GM19468 (cell line): ENCODE results near the gene MDP1.
"Not testable (repeated sequence)": the region's sequence is repeated elsewhere in the genome, so short reads cannot be mapped to it uniquely, and the experiment has no call there.

Experiments used
- ATAC-seq: cut with Tn5 transposase; IDR thresholded peaks from one replicate; pipeline ENCODE4 v1.9.1; 2021; ENCODE audit warnings: mild to moderate bottlenecking, moderate library complexity, moderate number of reproducible peaks; ENCODE audit not compliant: unreplicated experiment; ENCODE audit errors: extremely low read depth

The MDP1 gene

DNA sequence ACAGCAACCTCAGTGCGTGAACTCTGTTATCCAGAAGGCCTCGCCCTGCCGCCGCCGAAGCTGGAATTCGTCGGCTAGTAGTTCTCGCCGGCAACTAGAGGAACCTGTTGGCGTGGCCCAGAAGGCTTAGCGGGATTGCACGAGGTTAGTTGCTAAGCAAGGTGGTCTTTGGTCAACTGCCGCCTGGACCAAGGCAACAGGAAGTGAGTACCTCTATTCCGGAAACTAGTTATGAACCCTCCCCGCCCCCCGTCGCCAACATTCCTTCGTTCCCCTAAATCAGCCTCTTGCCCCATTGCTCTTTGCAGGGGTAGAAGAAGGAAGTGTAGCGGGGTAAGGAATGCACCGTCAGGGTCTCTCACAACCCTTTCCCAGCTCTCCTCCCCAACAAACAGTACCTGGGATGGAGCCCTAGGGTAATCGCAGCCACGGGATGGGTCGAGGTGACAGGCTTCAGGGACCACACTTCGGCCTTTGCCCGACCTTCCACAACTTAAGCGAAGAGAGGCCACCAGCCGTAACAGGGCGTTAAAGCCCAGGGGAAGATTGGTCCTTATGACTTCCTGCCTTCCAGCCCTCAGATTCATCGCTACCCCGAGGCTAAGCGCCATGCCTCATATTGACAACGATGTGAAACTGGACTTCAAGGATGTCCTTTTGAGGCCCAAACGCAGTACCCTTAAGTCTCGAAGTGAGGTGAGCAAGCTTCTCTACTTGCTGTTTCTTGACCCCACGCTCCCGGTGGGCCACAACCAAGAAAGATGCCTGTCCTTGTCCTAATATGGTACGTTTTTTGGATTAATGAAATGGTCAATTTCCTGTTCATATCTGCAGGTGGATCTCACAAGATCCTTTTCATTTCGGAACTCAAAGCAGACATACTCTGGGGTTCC lies 17.0 kb upstream of the MDP1 start, which contains the start of gene GMPR2:
Gene GMPR2 (plus strand): TSS at position 285 of the 893 bp plus-strand sequence. CDS start 325 bp downstream, at position 610.
- peak; percentile 19 for ATAC-seq

DNA sequence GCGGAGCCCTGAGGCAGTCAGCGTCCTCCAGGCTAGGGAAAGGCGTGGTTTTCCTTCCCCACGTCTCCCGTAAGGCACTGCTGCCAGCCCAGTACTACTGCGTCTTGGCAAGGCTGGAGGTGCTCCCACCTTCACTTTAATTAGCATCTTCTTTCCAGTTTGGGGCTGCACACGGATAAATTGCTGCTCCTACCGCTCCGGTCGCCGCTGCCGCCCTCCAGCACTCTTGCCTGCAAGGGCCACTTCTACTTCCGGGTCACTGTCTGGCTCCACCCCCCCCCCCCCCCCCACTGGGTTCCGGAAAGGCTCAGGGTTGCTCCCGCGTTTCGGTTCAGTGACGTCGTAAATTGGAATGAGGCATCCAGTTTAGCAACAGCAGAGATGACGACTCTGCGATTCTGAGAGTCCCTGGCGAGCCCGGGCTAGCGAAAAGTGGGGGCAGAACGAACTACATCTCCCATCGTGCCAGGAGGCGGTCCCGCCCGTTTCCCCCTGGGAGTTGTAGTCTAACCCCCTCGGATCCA lies 16.3 kb upstream of the MDP1 start, which contains the start of gene NEDD8:
Gene NEDD8 (minus strand): TSS at position 247 of the 524 bp plus-strand sequence. CDS start 100 bp downstream, at position 147.
- ATAC-seq: peak; percentile 82

DNA sequence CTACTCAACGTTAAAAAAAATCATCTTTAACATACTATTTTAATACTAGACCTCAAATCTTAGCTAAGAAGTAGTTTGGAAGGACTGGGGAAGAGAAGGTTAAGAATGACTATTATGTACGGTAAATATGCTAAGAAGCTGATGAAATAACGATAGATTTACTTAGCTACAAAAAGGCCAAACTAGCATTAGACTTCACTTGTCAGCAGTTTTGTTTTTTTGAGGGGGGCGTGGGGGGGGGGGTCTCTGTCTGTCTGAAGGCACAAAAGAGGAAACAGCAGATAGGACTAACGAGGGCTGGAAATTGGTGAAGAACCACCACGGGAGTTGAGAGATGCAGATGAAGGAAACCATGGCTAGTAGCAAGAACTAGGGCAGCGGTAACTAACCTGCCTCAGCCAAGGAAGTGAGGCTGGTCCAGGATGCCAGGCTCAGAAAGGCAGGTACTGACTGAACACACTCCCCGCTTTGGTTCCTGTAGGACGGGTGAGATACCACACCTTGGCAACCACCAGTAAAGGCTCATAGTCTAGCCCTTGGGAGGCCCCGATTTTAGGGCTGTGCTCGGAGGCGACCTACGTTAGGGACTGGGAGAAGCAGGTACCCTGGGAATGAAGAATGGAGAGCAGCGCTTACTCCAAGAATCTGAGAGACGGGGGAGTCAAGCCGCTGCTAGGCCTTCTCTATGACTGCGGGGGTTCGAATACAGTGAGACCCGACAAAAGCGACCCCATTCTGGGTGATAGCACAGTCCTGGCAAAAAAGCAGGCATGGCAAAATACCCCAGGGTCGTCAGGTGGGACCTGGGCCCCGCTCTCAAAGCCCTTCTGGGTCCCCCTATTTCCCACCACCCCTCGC lies 15.6 kb upstream of the MDP1 start:
- no peak for ATAC-seq

DNA sequence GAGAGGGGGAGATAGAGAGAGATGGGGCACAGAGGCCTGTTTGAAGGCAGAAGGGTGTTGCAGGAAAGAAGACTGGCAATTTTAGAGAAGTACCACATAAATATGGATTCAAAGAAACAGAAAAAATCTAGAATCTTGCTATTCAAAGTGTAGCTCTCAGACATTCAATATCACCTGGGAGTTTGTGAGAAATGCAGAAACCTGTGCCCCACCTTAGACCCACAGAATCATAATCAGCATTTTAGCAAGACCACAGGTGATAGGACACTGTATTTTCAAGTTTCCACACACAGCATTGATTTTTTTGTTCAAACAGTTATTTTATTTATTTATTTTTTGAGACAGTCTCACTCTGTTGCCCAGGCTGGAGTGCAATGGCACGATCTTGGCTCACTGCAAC lies 13.0 kb upstream of the MDP1 start:
- ATAC-seq: no peak

DNA sequence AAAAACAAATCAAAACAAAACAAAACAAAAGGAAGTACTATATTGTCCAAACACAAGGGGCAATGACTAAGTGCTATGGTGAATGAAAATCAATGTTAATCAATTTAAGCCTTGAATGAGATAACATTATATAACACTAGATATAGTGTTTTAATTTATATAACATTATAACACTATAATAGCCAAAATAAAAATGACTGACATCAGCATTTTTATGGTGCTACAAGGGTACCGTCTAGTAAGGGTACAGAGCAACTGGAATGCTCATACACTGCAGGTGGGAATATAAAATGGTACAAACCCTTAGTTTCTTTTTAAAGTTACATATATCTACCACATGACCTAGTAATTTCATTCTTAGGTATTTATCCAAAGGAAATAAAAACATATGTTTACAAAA lies 10.6 kb upstream of the MDP1 start:
- ATAC-seq: no peak

DNA sequence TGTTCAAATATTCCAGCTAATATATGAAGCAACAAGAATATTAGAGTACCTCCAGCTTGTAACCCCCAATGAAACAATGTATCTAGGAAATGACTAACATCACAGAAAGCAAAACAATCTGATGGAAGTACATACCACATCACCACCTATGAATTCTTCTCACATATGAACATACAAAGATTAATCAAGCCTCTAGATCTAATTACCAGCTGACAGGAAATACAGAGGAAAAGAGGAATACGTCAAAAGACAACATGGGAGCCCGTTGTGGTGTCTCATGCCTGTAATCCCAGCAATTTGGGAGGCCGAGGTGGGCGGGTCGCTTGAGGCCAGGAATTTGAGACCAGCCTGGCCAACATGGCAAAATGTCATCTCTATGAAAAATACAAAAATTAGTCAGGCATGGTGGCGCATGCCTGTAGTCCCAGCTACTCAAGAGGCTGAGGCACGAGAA lies 8.8 kb upstream of the MDP1 start:
- no peak for ATAC-seq

DNA sequence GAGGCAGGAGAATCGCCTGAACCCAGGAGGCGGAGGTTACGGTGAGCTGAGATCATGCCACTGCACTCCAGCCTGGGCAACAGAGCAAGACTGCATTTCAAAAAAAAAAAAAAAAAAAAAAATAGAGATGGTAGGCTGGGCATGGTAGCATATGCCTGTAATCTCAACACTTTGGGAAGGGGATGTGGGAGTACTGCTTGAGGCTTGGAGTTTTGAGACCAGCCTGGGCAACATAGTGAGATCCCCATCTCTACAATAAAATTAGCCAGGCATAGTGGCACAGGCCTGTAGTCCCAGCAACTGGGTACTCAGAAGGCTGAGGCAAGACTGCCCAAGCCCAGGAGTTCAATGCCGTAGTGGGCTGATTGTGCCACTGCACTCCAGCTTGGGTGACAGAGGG lies 7.1 kb upstream of the MDP1 start:
- not testable (repeated sequence) for ATAC-seq

DNA sequence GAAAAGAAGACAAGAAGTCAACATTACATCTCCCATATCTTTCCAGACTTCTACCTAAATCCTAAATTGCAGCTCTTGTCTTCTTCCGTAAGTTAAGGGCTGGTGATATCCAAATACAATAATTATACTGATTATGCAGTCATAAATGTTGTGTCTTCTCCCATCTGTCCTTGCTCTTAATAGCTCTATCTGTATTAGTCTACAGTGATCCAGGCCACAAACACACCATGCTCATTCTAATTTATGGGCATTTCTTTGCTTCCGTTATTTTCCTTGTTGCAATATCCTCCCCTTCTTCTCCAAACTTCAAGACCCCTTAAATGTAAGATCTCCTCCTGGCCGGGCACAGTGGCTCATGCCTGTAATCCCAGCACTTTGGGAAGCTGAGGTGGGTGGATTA lies 3.7 kb upstream of the MDP1 start:
- no peak for ATAC-seq

DNA sequence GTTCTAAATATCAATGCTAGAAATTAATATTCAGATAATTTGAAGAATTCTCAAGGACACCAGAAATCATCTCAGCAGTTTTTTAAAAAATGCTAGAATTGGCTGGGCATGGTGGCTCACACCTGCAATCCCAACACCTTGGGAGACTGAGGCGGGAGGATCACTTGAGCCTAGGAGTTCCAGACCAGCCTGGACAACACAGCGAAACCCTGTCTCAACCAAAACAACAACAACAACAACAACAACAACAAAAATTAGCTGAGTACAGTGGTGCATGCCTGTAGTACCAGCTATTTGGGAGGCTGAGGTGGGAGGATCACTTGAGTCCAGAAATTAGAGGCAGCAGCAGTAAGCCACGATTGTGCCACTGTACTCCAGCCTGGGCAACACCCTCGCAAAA lies 3.2 kb upstream of the MDP1 start:
- ATAC-seq: no peak

DNA sequence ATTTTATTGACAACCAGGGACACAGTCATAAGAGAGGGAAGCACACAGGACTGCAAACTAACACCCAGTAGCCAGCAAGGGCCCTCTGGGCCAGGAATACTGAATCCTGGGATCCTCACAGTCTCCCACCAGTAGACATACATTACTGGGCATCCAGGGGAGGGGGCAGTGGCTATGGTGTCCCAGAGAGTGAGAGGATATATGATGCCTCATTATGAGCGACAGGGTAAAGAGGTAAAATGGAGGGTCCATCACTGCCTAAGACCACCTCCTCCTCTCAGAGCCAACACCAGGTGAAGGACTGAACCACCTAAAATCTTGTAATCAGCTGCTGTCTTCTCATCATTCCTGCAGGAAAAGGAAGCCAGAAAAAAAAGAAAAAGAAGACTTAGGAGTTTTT lies 1.0 kb upstream of the MDP1 start:
- not testable (repeated sequence) for ATAC-seq

DNA sequence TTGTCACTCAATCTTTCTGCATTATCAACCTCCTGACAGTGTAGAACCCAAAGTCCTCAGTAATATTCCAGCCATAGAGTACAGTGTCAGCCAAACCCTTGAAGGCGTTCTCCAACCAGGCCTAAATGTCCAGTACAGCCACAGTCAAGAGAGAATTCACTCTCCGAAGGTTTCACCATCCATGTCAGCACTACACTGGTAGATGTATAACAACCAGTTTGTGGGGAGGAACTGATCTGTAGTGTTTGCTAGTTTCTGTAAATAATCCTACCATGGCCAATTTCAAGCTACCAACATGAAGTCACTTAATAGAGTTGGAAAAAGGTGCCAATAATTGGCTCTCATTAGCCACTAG lies 456 bp upstream of the MDP1 start:
- ATAC-seq: no peak

DNA sequence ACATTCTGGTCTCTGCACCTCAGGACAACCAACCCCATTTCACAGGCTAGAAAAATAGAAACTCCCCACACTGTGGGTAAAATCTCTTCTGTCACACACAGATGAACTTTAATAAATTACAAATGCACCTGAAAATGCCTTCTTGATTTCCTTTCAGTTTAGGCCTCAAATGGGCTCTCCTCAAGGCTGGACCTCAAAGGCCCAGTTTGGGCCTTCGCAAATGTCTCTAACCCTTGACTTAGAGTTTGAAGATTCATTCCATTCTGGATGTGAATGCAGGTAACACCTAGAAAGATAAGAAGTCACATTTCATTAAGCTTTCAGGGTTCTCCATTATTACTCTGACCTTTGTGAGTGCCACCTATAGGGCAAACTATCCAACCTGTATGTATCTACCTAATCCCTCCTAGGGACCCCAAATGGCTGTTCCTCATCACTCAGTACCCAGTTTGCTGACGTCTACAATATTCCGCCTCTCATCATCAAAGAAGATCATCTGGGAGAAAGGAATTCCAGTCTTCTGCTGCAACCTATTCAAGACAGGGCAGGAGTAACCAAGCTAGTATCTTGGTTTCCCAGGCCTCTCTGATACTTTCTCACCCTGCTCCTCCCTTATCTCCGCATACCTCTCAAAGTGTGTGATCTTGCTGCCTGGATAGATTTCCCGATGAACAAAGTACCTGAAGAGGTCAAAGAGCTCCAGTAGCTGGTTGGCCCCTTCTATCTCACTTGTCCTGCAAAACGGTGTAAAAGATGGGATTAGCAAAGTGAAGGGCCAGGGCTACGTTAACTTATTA lies 1.8 kb downstream of the MDP1 start:
- no peak for ATAC-seq

DNA sequence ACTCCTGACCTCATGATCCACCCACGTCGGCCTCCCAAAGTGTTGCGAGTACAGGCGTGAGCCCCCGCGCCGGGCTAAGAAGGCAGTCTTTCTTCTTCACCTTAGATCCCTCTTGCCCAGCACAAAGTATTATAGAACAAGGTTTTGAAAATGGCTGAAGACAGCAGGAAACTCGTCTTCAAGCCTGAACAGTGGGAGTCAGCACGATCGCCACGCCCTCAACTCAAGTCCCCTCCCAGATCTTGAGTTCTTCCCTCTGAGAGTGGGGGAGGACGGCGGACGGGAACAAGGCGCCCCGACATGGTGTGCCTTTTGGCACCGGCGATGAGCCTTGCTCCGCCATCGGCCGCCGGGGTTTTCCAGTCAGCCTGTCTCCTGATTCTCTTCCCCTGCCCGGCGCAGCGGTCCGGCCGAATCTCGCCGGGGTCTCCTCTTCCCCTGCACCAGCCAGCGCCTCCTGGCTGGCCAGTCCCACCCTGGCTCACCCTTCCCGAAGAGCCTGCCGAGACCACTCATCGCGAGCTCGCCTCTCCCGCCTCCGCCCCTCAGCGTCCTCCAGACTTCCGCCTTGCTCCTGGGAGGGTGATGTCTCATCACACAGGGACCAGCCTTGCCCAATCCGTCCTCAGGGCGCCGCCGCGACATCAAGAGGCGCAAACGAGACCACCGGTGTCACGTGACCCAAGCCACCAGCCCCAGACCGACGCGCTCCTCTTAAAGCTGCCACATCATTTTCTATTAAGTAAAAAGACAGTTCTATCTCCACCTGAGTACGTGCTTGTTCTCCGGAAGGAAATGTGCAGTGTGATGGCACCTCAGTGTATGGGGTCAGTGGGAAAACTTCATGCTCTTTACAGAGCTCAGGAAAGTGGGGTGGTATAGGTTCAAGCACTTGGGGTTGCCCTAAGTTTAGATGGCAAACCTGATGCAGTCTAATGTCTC lies 2.7 kb downstream of the MDP1 start, which contains the start of gene CHMP4A:
Gene CHMP4A (minus strand): TSS at position 565 of the 942 bp plus-strand sequence. CDS start 49 bp downstream, at position 516.
- peak; percentile 70 for ATAC-seq

DNA sequence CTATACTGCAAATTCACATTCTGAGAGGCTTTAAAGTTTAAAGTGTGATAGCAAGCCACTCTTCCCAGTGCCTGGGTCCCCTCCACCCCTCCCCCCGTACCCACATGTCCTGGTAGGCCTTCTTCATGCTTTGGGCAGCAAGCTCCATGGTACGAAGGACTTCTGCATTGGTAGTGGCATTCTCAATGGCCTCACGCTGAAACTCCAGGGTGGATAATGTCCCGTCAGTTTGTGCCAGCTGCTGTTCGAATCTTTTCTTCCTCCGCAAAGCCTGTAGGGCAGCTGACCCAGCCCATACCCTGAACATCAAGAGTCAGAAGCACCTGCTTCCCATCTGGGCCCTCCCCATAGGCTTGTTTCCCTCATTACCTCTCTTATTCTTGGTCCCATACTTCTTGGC lies 4.6 kb downstream of the MDP1 start:
- no peak for ATAC-seq

DNA sequence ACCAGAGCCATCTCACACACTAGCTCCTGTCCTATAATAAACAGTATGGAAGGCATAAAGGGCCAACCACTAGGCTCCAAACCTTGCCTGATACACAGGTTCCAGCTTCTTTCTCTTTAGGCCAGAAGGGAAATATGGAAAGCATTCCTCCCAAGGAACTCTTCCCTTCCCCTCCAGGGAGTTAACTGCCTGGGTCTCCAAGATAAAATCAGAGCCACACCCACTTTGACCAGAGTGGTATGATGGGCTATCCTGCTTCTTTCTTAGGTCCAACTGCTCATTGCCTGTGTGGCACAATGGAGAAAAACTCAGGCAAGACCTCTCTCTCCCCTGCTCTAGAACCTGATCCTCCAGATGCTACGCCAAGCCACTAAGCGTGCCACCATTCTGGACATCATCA lies 8.2 kb downstream of the MDP1 start:
- no peak for ATAC-seq

DNA sequence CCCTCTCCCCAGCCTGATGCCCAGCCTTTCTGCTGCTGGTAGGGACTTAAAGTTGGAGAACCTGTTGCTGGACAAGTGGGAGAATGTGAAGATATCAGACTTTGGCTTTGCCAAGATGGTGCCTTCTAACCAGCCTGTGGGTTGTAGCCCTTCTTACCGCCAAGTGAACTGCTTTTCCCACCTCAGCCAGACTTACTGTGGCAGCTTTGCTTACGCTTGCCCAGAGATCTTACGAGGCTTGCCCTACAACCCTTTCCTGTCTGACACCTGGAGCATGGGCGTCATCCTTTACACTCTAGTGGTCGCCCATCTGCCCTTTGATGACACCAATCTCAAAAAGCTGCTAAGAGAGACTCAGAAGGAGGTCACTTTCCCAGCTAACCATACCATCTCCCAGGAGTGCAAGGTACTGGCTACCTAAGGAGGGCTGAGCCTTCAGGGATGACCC lies 8.7 kb downstream of the MDP1 start:
- ATAC-seq: no peak

DNA sequence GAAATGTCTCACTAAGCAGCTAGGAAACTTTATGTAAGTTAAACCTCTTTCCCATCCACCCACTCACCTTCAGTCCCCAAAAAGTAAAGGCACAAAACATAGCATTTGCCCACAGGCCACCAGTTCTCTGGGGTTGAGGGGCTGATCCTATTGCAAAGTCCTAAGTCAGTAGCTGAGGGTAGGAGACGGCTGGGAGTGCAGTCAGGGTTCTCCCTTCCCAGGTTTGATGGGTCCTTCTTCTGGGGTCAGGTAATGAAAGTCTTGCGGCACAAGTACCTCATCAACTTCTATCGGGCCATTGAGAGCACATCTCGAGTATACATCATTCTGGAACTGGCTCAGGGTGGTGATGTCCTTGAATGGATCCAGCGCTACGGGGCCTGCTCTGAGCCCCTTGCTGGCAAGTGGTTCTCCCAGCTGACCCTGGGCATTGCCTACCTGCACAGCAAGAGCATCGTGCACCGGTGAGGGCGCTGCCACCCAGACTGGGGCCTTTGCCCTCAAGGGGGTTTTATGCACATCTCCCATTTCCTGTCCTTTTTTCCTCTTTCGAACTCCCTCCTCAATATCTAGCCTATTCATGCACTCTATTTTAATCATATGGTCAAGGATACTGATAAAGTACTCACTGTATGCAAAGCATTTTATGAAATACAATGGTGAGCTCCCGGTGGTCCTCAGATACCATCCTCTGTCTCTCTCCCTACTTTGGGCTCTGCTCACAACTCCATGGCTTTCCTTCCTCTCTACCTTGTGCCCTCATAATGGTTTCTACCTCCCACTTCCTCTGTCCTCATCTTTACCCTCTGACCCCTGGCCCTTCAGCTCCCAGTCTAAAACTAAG lies 9.4 kb downstream of the MDP1 start:
- no peak for ATAC-seq
